H9 (cell line): Measurements from ENCODE around the gene CMTM8. TPM values are rescaled to one million over a fixed set of nuclear protein-coding genes. Genes with fewer than 3 reads are reported as not detected.

Source experiments
- DNase-seq: peaks from one replicate; pipeline ENCODE4 v3.0.0-alpha.2; 2017
- H2AFZ ChIP-seq: one replicate; pipeline ENCODE4 v1.6.1; 2013; ENCODE audit warnings: mild to moderate bottlenecking, low read length, control low read depth, moderate library complexity
- H2AK5ac ChIP-seq: 2 replicates; pipeline ENCODE4 v1.6.1; 2013; ENCODE audit warnings: low read length, control low read depth, mixed read lengths; ENCODE audit not compliant: insufficient read length
- H2BK120ac ChIP-seq: one replicate; pipeline ENCODE4 v1.6.1; 2013; ENCODE audit warnings: low read depth, mild to moderate bottlenecking, low read length, control low read depth, inconsistent platforms; ENCODE audit not compliant: poor library complexity, severe bottlenecking
- H2BK12ac ChIP-seq: 2 replicates; pipeline ENCODE4 v1.6.1; 2013; ENCODE audit warnings: low read length, control low read depth, mixed read lengths, low read depth; ENCODE audit not compliant: insufficient read length
- H2BK15ac ChIP-seq: 2 replicates; pipeline ENCODE4 v1.6.1; 2013; ENCODE audit warnings: low read depth, low read length, control low read depth
- H2BK20ac ChIP-seq: one replicate; pipeline ENCODE4 v1.6.1; 2013; ENCODE audit warnings: low read depth, mild to moderate bottlenecking, low read length, control low read depth, inconsistent platforms; ENCODE audit not compliant: poor library complexity, severe bottlenecking
- H2BK5ac ChIP-seq: 2 replicates; pipeline ENCODE4 v1.6.1; 2013; ENCODE audit warnings: low read length, control low read depth, mixed read lengths; ENCODE audit not compliant: insufficient read length
- H3K14ac ChIP-seq: 2 replicates; pipeline ENCODE4 v1.6.1; 2013; ENCODE audit warnings: low read length, control low read depth; ENCODE audit not compliant: insufficient read depth
- H3K18ac ChIP-seq: 2 replicates; pipeline ENCODE4 v1.6.1; 2013; ENCODE audit warnings: low read depth, mild to moderate bottlenecking, mixed read lengths, low read length, control low read depth; ENCODE audit not compliant: insufficient read length
- H3K23ac ChIP-seq: 2 replicates; pipeline ENCODE4 v1.6.1; 2013; ENCODE audit warnings: low read length, control low read depth, mixed read lengths, low read depth; ENCODE audit not compliant: insufficient read length
- H3K23me2 ChIP-seq: 2 replicates; pipeline ENCODE4 v1.6.1; 2013; ENCODE audit warnings: low read depth, mild to moderate bottlenecking, mixed read lengths, low read length, control low read depth; ENCODE audit not compliant: insufficient read length, poor library complexity, severe bottlenecking
- H3K27ac ChIP-seq: 2 replicates; pipeline ENCODE4 v1.5.1; 2013; ENCODE audit warnings: low read length, control low read depth, mixed read lengths, low read depth; ENCODE audit not compliant: insufficient read length
- H3K27me3 ChIP-seq: 2 replicates; pipeline ENCODE4 v1.6.1; 2013; ENCODE audit warnings: low read length, control low read depth, inconsistent platforms; ENCODE audit not compliant: insufficient read depth
- H3K4ac ChIP-seq: 2 replicates; pipeline ENCODE4 v1.6.1; 2013; ENCODE audit warnings: low read depth, mild to moderate bottlenecking, control low read depth, inconsistent platforms, low read length, moderate library complexity
- H3K4me1 ChIP-seq: 2 replicates; pipeline ENCODE4 v1.6.1; 2013; ENCODE audit warnings: low read length, control low read depth, inconsistent platforms; ENCODE audit not compliant: insufficient read depth
- H3K4me2 ChIP-seq: 2 replicates; pipeline ENCODE4 v1.6.1; 2013; ENCODE audit warnings: low read length, control low read depth, mixed read lengths; ENCODE audit not compliant: insufficient read length, insufficient read depth
- H3K56ac ChIP-seq: 2 replicates; pipeline ENCODE4 v1.6.1; 2013; ENCODE audit warnings: low read depth, mild to moderate bottlenecking, mixed read lengths, low read length, control low read depth; ENCODE audit not compliant: insufficient read length
- H3K79me1 ChIP-seq: 2 replicates; pipeline ENCODE4 v1.6.1; 2013; ENCODE audit warnings: low read depth, mild to moderate bottlenecking, moderate library complexity, low read length, control low read depth, inconsistent platforms; ENCODE audit not compliant: insufficient read depth, poor library complexity, severe bottlenecking
- H3K79me2 ChIP-seq: 2 replicates; pipeline ENCODE4 v1.6.1; 2013; ENCODE audit warnings: low read length, control low read depth, inconsistent platforms; ENCODE audit not compliant: insufficient read depth
- H3K9ac ChIP-seq: 2 replicates; pipeline ENCODE4 v1.6.1; 2013; ENCODE audit warnings: low read length, control low read depth, mixed read lengths; ENCODE audit not compliant: insufficient read length; ENCODE audit errors: extremely low read depth
- H3K9me3 ChIP-seq: one replicate; pipeline ENCODE4 v1.6.1; 2013; ENCODE audit warnings: low read depth, low read length, inconsistent platforms; ENCODE audit not compliant: control insufficient read depth
- H3T11ph ChIP-seq: one replicate; pipeline ENCODE4 v1.6.1; 2013; ENCODE audit warnings: mild to moderate bottlenecking, low read length, control low read depth, inconsistent platforms
- H4K20me1 ChIP-seq: one replicate; pipeline ENCODE4 v1.6.1; 2013; ENCODE audit not compliant: control insufficient read depth, insufficient read length, insufficient read depth
- H4K5ac ChIP-seq: 2 replicates; pipeline ENCODE4 v1.6.1; 2013; ENCODE audit warnings: low read depth, mild to moderate bottlenecking, mixed read lengths, low read length, control low read depth; ENCODE audit not compliant: insufficient read length
- H4K8ac ChIP-seq: replicated peaks from 2 replicates; pipeline ENCODE4 v1.6.1; 2013; ENCODE audit warnings: low read length, control low read depth, mixed read lengths, low read depth; ENCODE audit not compliant: insufficient read length
- H4K91ac ChIP-seq: 2 replicates; pipeline ENCODE4 v1.6.1; 2013; ENCODE audit warnings: low read depth, mild to moderate bottlenecking, moderate library complexity, mixed read lengths, low read length, control low read depth; ENCODE audit not compliant: insufficient read length
- H3K27ac Mint-ChIP-seq, 3 experiments: 2 replicates in 2 of 3; 3 replicates in 1 of 3; pipeline ENCODE4 v1.8.0; 2020 to 2021; ENCODE audit warnings: mixed read lengths in 3 of 3, mild to moderate bottlenecking in 1 of 3, moderate library complexity in 1 of 3
- H3K27me3 Mint-ChIP-seq: 2 replicates; pipeline ENCODE4 v1.8.0; 2021; ENCODE audit warnings: low read depth, mild to moderate bottlenecking, moderate library complexity, mixed read lengths
- H3K36me3 Mint-ChIP-seq, 3 experiments: 2 replicates in 2 of 3; 3 replicates in 1 of 3; pipeline ENCODE4 v1.8.0; 2020 to 2021; ENCODE audit warnings: low read depth in 3 of 3, mixed read lengths in 3 of 3; ENCODE audit not compliant: insufficient read depth in 1 of 3
- H3K4me1 Mint-ChIP-seq, 2 experiments: 2 replicates each; pipeline ENCODE4 v1.8.0; 2020; ENCODE audit warnings: mixed read lengths in 2 of 2
- H3K4me3 Mint-ChIP-seq, 2 experiments: 2 replicates in 1 of 2; 3 replicates in 1 of 2; pipeline ENCODE4 v1.8.0; 2020 to 2021; ENCODE audit warnings: mild to moderate bottlenecking in 2 of 2, mixed read lengths in 2 of 2, moderate library complexity in 1 of 2
- H3K9me3 Mint-ChIP-seq, 2 experiments: 2 replicates in 1 of 2; 3 replicates in 1 of 2; pipeline ENCODE4 v1.8.0; 2020; ENCODE audit warnings: mild to moderate bottlenecking in 2 of 2, mixed read lengths in 2 of 2, moderate library complexity in 1 of 2
- WGBS: extraction: QIAGEN DNeasy Blood & Tissue Kit; methylation state at CpG from one replicate; pipeline ENCODE4 v1.1.7; 2013; ENCODE audit warnings: missing lambda C conversion rate, low lambda C conversion rate, mixed read lengths; ENCODE audit not compliant: insufficient read length; ENCODE audit errors: extremely low coverage; 5-methylcytosine and 5-hydroxymethylcytosine counted together
- total RNA-seq: library from RNA; stranded (reverse); gene quantifications from 2 replicates; pipeline ENCODE4 v1.2.1, GENCODE V29; 2021
- TF ChIP-seq, protein P1 (sequence below): fragments of 200-600 bp; sonication (generic); conservative IDR thresholded peaks from 3 replicates; pipeline ENCODE4 v1.8.0; 2021; ENCODE audit warnings: antibody characterized with exemption, mild to moderate bottlenecking

The CMTM8 gene
- total RNA-seq, 1 experiment from 2014 or later = 4.0 TPM

DNA sequence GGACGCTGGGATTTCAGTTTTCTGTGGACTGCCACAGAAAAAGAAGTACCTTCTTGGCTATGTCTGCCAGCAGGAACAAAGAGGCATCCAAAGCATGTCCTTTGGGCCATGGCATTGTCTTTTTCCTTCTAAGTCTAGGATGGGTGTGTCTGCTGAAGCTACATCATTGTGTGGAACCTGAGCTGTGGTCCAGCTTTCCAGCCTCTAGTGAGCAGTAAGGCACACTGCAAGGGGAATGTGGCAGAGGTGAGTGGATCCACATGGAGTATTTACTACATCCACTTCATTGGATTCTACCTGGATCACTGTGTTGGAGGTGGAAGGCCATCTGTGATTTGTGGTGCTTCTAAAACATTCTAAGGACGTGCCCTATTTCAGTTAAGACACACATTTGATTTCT is 23.7 kb downstream of the CMTM8 start:
- H3K4me2 ChIP-seq = no peak overlapping the region
- Mint-ChIP-seq H3K4me3 (no peak overlapping the region), H3K27ac (no peak overlapping the region), H3K9me3 (no peaks in the 10 kb centered on the region; a peak in 3 of 5 replicates), H3K27me3 (no peaks in the 10 kb centered on the region), H3K4me1 (no peaks in the 10 kb centered on the region), H3K36me3 (peaks cover 1 to 26% (median 7%) of the 10 kb centered on the region in 3 experiments; a peak in 5 of 7 replicates)
- no peaks in the 10 kb centered on the region for H3K23me2 ChIP-seq
- no peak overlapping the region for H3T11ph ChIP-seq
- no peak overlapping the region for H2BK5ac ChIP-seq
- H2AK5ac ChIP-seq = no peak overlapping the region
- H3K23ac ChIP-seq = no peak overlapping the region
- H3K79me1 ChIP-seq = no peaks in the 10 kb centered on the region
- H3K18ac ChIP-seq = no peak overlapping the region
- H2BK20ac ChIP-seq = no peak overlapping the region
- no peak overlapping the region for H3K14ac ChIP-seq
- no peak overlapping the region for H3K56ac ChIP-seq
- H2BK15ac ChIP-seq = no peak overlapping the region
- H3K79me2 ChIP-seq = no peaks in the 10 kb centered on the region; the same call in 1 of the 2 replicates
- no peak overlapping the region for H4K91ac ChIP-seq
- H2BK12ac ChIP-seq = no peak overlapping the region
- H3K4ac ChIP-seq = no peak overlapping the region
- no peak overlapping the region for H3K9ac ChIP-seq
- TF ChIP-seq, protein P1, sequence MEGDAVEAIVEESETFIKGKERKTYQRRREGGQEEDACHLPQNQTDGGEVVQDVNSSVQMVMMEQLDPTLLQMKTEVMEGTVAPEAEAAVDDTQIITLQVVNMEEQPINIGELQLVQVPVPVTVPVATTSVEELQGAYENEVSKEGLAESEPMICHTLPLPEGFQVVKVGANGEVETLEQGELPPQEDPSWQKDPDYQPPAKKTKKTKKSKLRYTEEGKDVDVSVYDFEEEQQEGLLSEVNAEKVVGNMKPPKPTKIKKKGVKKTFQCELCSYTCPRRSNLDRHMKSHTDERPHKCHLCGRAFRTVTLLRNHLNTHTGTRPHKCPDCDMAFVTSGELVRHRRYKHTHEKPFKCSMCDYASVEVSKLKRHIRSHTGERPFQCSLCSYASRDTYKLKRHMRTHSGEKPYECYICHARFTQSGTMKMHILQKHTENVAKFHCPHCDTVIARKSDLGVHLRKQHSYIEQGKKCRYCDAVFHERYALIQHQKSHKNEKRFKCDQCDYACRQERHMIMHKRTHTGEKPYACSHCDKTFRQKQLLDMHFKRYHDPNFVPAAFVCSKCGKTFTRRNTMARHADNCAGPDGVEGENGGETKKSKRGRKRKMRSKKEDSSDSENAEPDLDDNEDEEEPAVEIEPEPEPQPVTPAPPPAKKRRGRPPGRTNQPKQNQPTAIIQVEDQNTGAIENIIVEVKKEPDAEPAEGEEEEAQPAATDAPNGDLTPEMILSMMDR = peak; percentile 14; the same call in 1 of the 3 replicates
- no peaks in the 10 kb centered on the region for H3K27me3 ChIP-seq
- H2BK120ac ChIP-seq = no peak overlapping the region
- no peak overlapping the region for H4K8ac ChIP-seq
- no peak overlapping the region for H3K27ac ChIP-seq
- H4K5ac ChIP-seq = no peak overlapping the region
- no peak for DNase-seq
- H2AFZ ChIP-seq = no peak overlapping the region
- no peaks in the 10 kb centered on the region for H4K20me1 ChIP-seq
- no peaks in the 10 kb centered on the region for H3K4me1 ChIP-seq
- no CpG with 5 or more reads among the region's 2 CpGs for WGBS
- no peaks in the 10 kb centered on the region for H3K9me3 ChIP-seq
